Testis (tissue), 3 donors: Measurements from ENCODE around the gene EML4. TPM values are rescaled to one million over a fixed set of nuclear protein-coding genes. Genes with fewer than 3 reads are reported as not detected.

Source experiments
- DNase-seq: peaks from one replicate; pipeline ENCODE4 v3.0.0-alpha.2; 2019
- H3K27ac ChIP-seq, 2 donors: fragments of 200-600 bp; sonication (generic); one replicate each; pipeline ENCODE4 v1.5.1; 2019
- H3K27me3 ChIP-seq: fragments of 200-600 bp; sonication (generic); one replicate; pipeline ENCODE4 v1.5.1; 2019
- H3K36me3 ChIP-seq: fragments of 200-600 bp; sonication (generic); one replicate; pipeline ENCODE4 v1.5.1; 2017; ENCODE audit warnings: low read depth; ENCODE audit errors: missing control alignments
- H3K4me1 ChIP-seq: fragments of 200-600 bp; sonication (generic); one replicate; pipeline ENCODE4 v1.5.1; 2019
- H3K4me3 ChIP-seq, 2 donors: fragments of 200-600 bp; sonication (generic); one replicate each; pipeline ENCODE4 v1.5.1; 2017 to 2019
- H3K9me3 ChIP-seq: fragments of 200-600 bp; sonication (generic); one replicate; pipeline ENCODE4 v1.5.1; 2017
- CTCF ChIP-seq, 3 experiments: fragments of 450-650 bp in 2 of 3; fragments of 200-600 bp in 1 of 3; sonication (generic) in 1 of 3; IDR thresholded peaks; one replicate each; pipeline ENCODE4 v1.5.1; 2016 to 2019; ENCODE audit warnings: antibody characterized with exemption in 3 of 3, mild to moderate bottlenecking in 2 of 3, moderate library complexity in 1 of 3
- POLR2A ChIP-seq: fragments of 450-650 bp; IDR thresholded peaks from one replicate; pipeline ENCODE4 v1.6.1; 2017; ENCODE audit warnings: antibody characterized with exemption, mild to moderate bottlenecking, moderate library complexity
- WGBS, 2 donors: methylation state at CpG; one replicate each; pipeline ENCODE4 v1.1.5; 2018; 5-methylcytosine and 5-hydroxymethylcytosine counted together
- intact Hi-C: fragments of 100-400 bp; cut with DNase I; formaldehyde crosslinking; loops from one replicate; pipeline ENCODE4 v1.15.1; 2023; ENCODE audit warnings: low total_unique reads
- polyA plus RNA-seq: library from polyadenylated mRNA; stranded (reverse); fragments of 350-450 nt; fragmentation: Illumina TruSeq; extraction: RNeasy Lipid Tissue Mini Kit (QIAGEN cat#74804); gene quantifications from one replicate; pipeline ENCODE4 v1.2.3, GENCODE V29; 2014; ENCODE audit warnings: low read depth, low replicate concordance; ENCODE audit not compliant: insufficient read depth
- total RNA-seq, 2 donors: library from RNA; depleted of rRNA; stranded (reverse); fragments of >200 nt; gene quantifications; one replicate each; pipeline ENCODE4 v1.2.3, GENCODE V29; 2016

The EML4 gene
- total and polyA plus RNA-seq, 3 donors from 2014 or later, result 49.0 to 71.0 (median 67.1) TPM

- DNase-seq, result no peak
- H3K27ac ChIP-seq, result no peak overlapping the region
- H3K4me1 ChIP-seq, result peaks cover 5% of the 10 kb centered on the region
- no peak for TF ChIP-seq POLR2A
- no peak for TF ChIP-seq CTCF (IDR thresholded peaks at IDR 0.05)
- H3K9me3 ChIP-seq, result no peaks in the 10 kb centered on the region
- H3K27me3 ChIP-seq, result no peaks in the 10 kb centered on the region
- intact Hi-C loops, result no loop called here
- 58 to 75% methylated on average over 3 of the region's 3 CpGs for WGBS, 2 donors
- H3K4me3 ChIP-seq, result no peak overlapping the region
- no peaks in the 10 kb centered on the region for H3K36me3 ChIP-seq
Measured at GRCh38 chr2:42243297-42243696, 74.1 kb downstream of the EML4 start.

DNA sequence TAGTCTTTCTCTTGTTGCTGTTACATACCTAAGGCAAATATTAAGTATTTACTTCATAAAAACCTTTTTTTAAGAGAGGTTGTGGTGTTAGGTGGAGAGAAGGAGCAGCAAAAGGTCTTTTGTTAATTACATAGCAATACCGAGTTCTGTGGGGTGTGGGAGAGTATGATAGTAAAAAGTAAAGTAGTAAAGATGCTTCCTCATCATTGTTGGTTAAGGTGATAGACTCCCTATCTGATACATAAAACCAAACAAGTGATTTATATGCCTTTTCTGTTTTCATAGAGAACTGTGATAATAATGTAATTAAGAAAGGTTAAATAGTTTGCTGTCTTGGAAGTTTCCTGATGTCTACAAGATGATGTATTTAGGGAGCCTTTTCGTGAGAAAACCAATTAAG lies 75.4 kb downstream of the EML4 start:
- Histone ChIP-seq H3K4me1 (peaks cover 5% of the 10 kb centered on the region), H3K27me3 (no peaks in the 10 kb centered on the region), H3K4me3 (no peak overlapping the region), H3K27ac (no peak overlapping the region), H3K36me3 (no peaks in the 10 kb centered on the region), H3K9me3 (no peaks in the 10 kb centered on the region)
- intact Hi-C loops, result no loop called here
- 82 to 89% methylated on average over 2 of the region's 2 CpGs for WGBS, 2 donors
- DNase-seq, result no peak
- TF ChIP-seq CTCF (IDR thresholded peaks at IDR 0.05), result no peak
- TF ChIP-seq POLR2A, result no peak

DNA sequence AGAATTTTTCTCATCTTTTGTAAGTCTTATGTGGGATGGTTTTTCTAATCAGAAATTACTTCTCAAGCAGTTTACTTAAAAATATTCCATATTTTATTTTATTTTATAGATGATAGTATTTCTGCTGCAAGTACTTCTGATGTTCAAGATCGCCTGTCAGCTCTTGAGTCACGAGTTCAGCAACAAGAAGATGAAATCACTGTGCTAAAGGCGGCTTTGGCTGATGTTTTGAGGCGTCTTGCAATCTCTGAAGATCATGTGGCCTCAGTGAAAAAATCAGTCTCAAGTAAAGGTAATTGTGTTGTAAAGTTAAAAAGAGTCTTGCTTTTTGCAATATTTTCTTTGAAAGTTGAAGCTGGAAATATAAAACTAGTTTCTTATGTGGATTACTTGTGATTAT lies 76.2 kb downstream of the EML4 start:
- no peak overlapping the region for H3K4me3 ChIP-seq
- 95 to 97% methylated on average over 4 of the region's 4 CpGs for WGBS, 2 donors
- no peak overlapping the region for H3K27ac ChIP-seq
- no peak for TF ChIP-seq POLR2A
- no peak for TF ChIP-seq CTCF (IDR thresholded peaks at IDR 0.05)
- H3K4me1 ChIP-seq, result peaks cover 5% of the 10 kb centered on the region
- no peaks in the 10 kb centered on the region for H3K27me3 ChIP-seq
- no peaks in the 10 kb centered on the region for H3K9me3 ChIP-seq
- intact Hi-C loops, result no loop called here
- H3K36me3 ChIP-seq, result no peaks in the 10 kb centered on the region
- DNase-seq, result no peak

- H3K36me3 ChIP-seq, result no peaks in the 10 kb centered on the region
- peaks cover under 1% of the 10 kb centered on the region for H3K4me1 ChIP-seq
- no peak overlapping the region for H3K4me3 ChIP-seq
- H3K9me3 ChIP-seq, result no peaks in the 10 kb centered on the region
- H3K27ac ChIP-seq, result no peak overlapping the region
- H3K27me3 ChIP-seq, result no peaks in the 10 kb centered on the region
- WGBS, 2 donors, result 100% methylated on average over 1 of the region's 1 CpG
- no peak for DNase-seq
- TF ChIP-seq CTCF (IDR thresholded peaks at IDR 0.05) (no peak), POLR2A (no peak)
- intact Hi-C loops, result no loop called here
Measured at GRCh38 chr2:42246562-42246961, 77.4 kb downstream of the EML4 start.

DNA sequence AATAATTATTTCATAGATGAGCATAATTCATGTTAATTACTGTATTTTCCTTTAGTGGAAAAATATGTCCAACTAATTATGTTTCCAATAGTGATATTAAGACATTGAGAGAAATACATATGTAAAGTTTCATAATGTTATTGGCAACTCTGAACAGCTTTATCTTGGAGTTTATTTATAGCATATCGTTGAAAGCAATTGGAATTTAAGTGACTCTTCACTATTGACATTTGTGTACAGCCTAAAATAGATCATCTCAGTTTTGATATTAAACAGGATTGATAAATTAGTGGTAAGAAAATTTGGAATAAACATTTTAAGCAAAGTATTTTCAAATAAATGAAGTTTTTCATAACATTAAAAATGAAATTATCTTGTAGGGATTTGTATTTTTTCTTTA lies 79.7 kb downstream of the EML4 start:
- H3K4me1 ChIP-seq, result no peaks in the 10 kb centered on the region
- H3K9me3 ChIP-seq, result no peaks in the 10 kb centered on the region
- WGBS, 2 donors, result 74 to 85% methylated on average over 1 of the region's 1 CpG
- TF ChIP-seq CTCF (IDR thresholded peaks at IDR 0.05) (no peak), POLR2A (no peak)
- H3K27me3 ChIP-seq, result no peaks in the 10 kb centered on the region
- no peak for DNase-seq
- H3K27ac ChIP-seq, result no peak overlapping the region
- intact Hi-C loops, result no loop called here
- H3K4me3 ChIP-seq, result no peak overlapping the region
- H3K36me3 ChIP-seq, result no peaks in the 10 kb centered on the region
